GM23338 (cell line): ENCODE data around the gene PAPPA.

Experiments used
- EZH2 ChIP-seq: fragments of 200-600 bp; sonication (generic); IDR thresholded peaks from one replicate; pipeline ENCODE4 v1.8.0; 2017; ENCODE audit warnings: antibody characterized with exemption, mild to moderate bottlenecking, low read depth; ENCODE audit not compliant: unreplicated experiment
- POLR2AphosphoS5 ChIP-seq: IDR thresholded peaks from 2 replicates; pipeline ENCODE4 v1.6.1; 2016; ENCODE audit warnings: antibody characterized with exemption, low read depth
- STAT1 ChIP-seq: IDR thresholded peaks from one replicate; pipeline ENCODE4 v1.6.1; 2016; ENCODE audit warnings: antibody characterized with exemption; ENCODE audit not compliant: unreplicated experiment
- TF ChIP-seq, protein P1 (sequence below), 2 experiments: fragments of 200-600 bp in 1 of 2; sonication (generic) in 1 of 2; conservative IDR thresholded peaks; 2 replicates each; pipeline versions ENCODE4 v1.5.1 to v1.6.1; 2016 to 2017; ENCODE audit warnings: antibody characterized with exemption in 2 of 2, low read depth in 2 of 2, mild to moderate bottlenecking in 2 of 2, moderate library complexity in 1 of 2
- TF ChIP-seq, protein P2 (sequence below): IDR thresholded peaks from one replicate; pipeline ENCODE4 v1.6.1; 2018; ENCODE audit warnings: antibody characterized with exemption; ENCODE audit not compliant: unreplicated experiment

DNA sequence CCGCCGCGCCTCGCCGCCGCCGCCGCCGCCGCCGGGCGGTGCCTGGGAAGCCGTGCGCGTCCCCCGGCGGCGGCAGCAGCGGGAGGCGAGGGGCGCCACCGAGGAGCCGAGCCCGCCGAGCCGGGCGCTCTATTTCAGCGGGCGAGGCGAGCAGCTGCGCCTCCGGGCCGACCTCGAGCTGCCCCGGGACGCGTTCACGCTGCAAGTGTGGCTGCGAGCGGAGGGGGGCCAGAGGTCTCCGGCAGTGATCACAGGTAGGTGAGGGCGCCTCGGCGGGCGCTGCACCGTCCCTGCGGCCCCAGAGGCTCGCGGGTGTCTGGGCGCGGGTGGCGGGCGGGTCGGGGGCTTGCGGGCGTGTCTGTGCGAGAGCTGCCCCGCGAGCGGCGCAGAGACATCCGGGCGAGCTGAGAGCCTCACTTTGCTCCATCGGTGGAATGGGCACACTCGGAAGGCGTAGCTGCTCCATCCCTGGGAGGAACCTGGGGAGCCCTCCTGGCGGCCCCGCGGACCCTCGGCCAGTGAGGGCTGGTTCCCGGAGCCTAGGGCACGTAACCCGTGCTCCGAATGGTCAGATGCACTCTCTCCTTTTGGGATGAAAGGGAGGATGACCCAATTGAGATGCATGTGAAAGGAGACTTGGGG, 864 bp downstream of the PAPPA start:
- TF ChIP-seq, protein P1, sequence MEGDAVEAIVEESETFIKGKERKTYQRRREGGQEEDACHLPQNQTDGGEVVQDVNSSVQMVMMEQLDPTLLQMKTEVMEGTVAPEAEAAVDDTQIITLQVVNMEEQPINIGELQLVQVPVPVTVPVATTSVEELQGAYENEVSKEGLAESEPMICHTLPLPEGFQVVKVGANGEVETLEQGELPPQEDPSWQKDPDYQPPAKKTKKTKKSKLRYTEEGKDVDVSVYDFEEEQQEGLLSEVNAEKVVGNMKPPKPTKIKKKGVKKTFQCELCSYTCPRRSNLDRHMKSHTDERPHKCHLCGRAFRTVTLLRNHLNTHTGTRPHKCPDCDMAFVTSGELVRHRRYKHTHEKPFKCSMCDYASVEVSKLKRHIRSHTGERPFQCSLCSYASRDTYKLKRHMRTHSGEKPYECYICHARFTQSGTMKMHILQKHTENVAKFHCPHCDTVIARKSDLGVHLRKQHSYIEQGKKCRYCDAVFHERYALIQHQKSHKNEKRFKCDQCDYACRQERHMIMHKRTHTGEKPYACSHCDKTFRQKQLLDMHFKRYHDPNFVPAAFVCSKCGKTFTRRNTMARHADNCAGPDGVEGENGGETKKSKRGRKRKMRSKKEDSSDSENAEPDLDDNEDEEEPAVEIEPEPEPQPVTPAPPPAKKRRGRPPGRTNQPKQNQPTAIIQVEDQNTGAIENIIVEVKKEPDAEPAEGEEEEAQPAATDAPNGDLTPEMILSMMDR (conservative IDR thresholded peaks at IDR 0.05; ENCODE audit: low read depth in 2 of 2): no peak
- no peak for TF ChIP-seq STAT1
- peak; percentile 17 for TF ChIP-seq EZH2
- TF ChIP-seq POLR2AphosphoS5: no peak
- TF ChIP-seq, protein P2, sequence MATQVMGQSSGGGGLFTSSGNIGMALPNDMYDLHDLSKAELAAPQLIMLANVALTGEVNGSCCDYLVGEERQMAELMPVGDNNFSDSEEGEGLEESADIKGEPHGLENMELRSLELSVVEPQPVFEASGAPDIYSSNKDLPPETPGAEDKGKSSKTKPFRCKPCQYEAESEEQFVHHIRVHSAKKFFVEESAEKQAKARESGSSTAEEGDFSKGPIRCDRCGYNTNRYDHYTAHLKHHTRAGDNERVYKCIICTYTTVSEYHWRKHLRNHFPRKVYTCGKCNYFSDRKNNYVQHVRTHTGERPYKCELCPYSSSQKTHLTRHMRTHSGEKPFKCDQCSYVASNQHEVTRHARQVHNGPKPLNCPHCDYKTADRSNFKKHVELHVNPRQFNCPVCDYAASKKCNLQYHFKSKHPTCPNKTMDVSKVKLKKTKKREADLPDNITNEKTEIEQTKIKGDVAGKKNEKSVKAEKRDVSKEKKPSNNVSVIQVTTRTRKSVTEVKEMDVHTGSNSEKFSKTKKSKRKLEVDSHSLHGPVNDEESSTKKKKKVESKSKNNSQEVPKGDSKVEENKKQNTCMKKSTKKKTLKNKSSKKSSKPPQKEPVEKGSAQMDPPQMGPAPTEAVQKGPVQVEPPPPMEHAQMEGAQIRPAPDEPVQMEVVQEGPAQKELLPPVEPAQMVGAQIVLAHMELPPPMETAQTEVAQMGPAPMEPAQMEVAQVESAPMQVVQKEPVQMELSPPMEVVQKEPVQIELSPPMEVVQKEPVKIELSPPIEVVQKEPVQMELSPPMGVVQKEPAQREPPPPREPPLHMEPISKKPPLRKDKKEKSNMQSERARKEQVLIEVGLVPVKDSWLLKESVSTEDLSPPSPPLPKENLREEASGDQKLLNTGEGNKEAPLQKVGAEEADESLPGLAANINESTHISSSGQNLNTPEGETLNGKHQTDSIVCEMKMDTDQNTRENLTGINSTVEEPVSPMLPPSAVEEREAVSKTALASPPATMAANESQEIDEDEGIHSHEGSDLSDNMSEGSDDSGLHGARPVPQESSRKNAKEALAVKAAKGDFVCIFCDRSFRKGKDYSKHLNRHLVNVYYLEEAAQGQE: no peak
